ENCODE measurements around the gene KIAA1217. TPM values are rescaled to one million over a fixed set of nuclear protein-coding genes. Genes with fewer than 3 reads are reported as not detected.

KIAA1217 gene
- total and polyA plus RNA-seq, 7 experiments from 2014 or later = 0.03 to 2.1 (median 0.15) TPM; not detected in 4

- H3K4me3 ChIP-seq (ENCODE audit: low read length) = no peak overlapping the region
Measured at GRCh38 chr10:24575481-24576002, 366.6 kb downstream of the KIAA1217 start.

GRCh38 chr10:24579448-24579847 is 370.5 kb downstream of the KIAA1217 start:
- ATAC-seq = no peak
- Histone ChIP-seq H3K9me3 (ENCODE audit: control insufficient read depth in 2 of 3, low read length in 3 of 3) (no peaks in the 10 kb centered on the region), H3K4me3 (ENCODE audit: low read length) (no peak overlapping the region), H3K27ac (ENCODE audit: low read depth, low read length) (no peak overlapping the region), H3K4me1 (ENCODE audit: control insufficient read depth in 2 of 2, insufficient read depth in 2 of 2, low read length in 2 of 2) (no peaks in the 10 kb centered on the region), H3K27me3 (ENCODE audit: control insufficient read depth in 2 of 2, insufficient read depth in 2 of 2, low read length in 2 of 2) (no peaks in the 10 kb centered on the region), H3K36me3 (ENCODE audit: control insufficient read depth in 2 of 3, insufficient read depth in 3 of 3, low read length in 3 of 3) (no peaks in the 10 kb centered on the region)
- POLR2A ChIA-PET = interaction anchor here (0.7 kb wide), 1 partner anchor 44 kb away, joined by 5 read pairs; no protein-coding TSS in a partner anchor
- H3K9me3 Mint-ChIP-seq = peaks cover 0 to 2% (median 0%) of the 10 kb centered on the region in 11 donors
- no peak overlapping the region for H3K4me3 Mint-ChIP-seq
- peaks cover 0 to 10% (median 3%) of the 10 kb centered on the region in 7 donors for H3K4me1 Mint-ChIP-seq
- no peak for DNase-seq
- peaks cover 0 to 8% (median 7%) of the 10 kb centered on the region in 5 donors for H3K36me3 Mint-ChIP-seq
- no peak overlapping the region for H3K27ac Mint-ChIP-seq
- peaks cover 3 to 16% (median 5%) of the 10 kb centered on the region in 5 donors for H3K27me3 Mint-ChIP-seq
- intact Hi-C loops (cut with micrococcal nuclease) = no loop called here
- CTCF ChIA-PET = no interaction called here

More at GRCh38 chr10:24575481-24576002, 366.6 kb downstream of the KIAA1217 start:
- H3K36me3 ChIP-seq (ENCODE audit: control insufficient read depth in 2 of 3, insufficient read depth in 3 of 3, low read length in 3 of 3) = no peaks in the 10 kb centered on the region
- Mint-ChIP-seq H3K4me1 (peaks cover 0 to 12% (median 3%) of the 10 kb centered on the region in 7 donors), H3K36me3 (no peaks in the 10 kb centered on the region), H3K9me3 (no peaks in the 10 kb centered on the region), H3K27me3 (peaks cover 5 to 17% (median 15%) of the 10 kb centered on the region in 5 donors), H3K4me3 (no peak overlapping the region), H3K27ac (no peak overlapping the region)
- DNase-seq (no peak), ATAC-seq (no peak)
- H3K27me3 ChIP-seq (ENCODE audit: control insufficient read depth in 2 of 2, insufficient read depth in 2 of 2, low read length in 2 of 2) = no peaks in the 10 kb centered on the region
- ChIA-PET CTCF (no interaction called here), POLR2A (no interaction called here)
- no peaks in the 10 kb centered on the region for H3K4me1 ChIP-seq (ENCODE audit: control insufficient read depth in 2 of 2, insufficient read depth in 2 of 2, low read length in 2 of 2)
- H3K27ac ChIP-seq (ENCODE audit: low read depth, low read length) = no peak overlapping the region
- intact Hi-C loops (cut with micrococcal nuclease) = no loop called here
- H3K9me3 ChIP-seq (ENCODE audit: control insufficient read depth in 2 of 3, low read length in 3 of 3) = no peaks in the 10 kb centered on the region

- ATAC-seq (no peak), DNase-seq (no peak)
- Mint-ChIP-seq H3K27ac (no peak overlapping the region), H3K4me3 (no peak overlapping the region), H3K27me3 (peaks cover 0 to 11% (median 3%) of the 10 kb centered on the region in 5 donors), H3K4me1 (peaks cover 0 to 6% (median 3%) of the 10 kb centered on the region in 7 donors), H3K36me3 (peaks cover 0 to 11% (median 9%) of the 10 kb centered on the region in 5 donors), H3K9me3 (peaks cover 0 to 2% (median 0%) of the 10 kb centered on the region in 11 donors)
- ChIA-PET POLR2A (no interaction called here), CTCF (no interaction called here)
- H3K27ac ChIP-seq (ENCODE audit: low read depth, low read length) = no peak overlapping the region
- no peaks in the 10 kb centered on the region for H3K9me3 ChIP-seq (ENCODE audit: control insufficient read depth in 2 of 3, low read length in 3 of 3)
- no peaks in the 10 kb centered on the region for H3K27me3 ChIP-seq (ENCODE audit: control insufficient read depth in 2 of 2, insufficient read depth in 2 of 2, low read length in 2 of 2)
- no peaks in the 10 kb centered on the region for H3K4me1 ChIP-seq (ENCODE audit: control insufficient read depth in 2 of 2, insufficient read depth in 2 of 2, low read length in 2 of 2)
- no peak overlapping the region for H3K4me3 ChIP-seq (ENCODE audit: low read length)
- intact Hi-C loops (cut with micrococcal nuclease) = no loop called here
- no peaks in the 10 kb centered on the region for H3K36me3 ChIP-seq (ENCODE audit: control insufficient read depth in 2 of 3, insufficient read depth in 3 of 3, low read length in 3 of 3)
Measured at GRCh38 chr10:24579906-24580305, 371.0 kb downstream of the KIAA1217 start.

DNA sequence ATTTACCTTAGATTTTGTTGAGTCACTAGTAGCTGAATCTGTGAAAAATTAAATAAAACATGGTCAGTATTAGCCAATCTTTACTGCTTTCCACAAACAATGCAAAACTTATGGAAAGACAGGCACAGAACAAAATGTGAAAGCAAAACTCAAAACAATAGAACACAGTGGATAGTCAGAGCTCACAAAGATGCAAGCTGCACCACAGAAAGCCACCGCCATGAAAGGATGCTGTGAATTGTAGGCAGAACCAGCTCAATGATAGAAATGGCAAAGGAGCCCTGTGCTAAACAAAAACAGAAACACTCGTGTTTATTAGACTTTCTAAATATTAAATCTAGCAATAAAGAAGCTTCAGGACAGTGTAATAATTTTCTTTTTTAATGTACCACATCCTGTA is 380.3 kb downstream of the KIAA1217 start:
- no peaks in the 10 kb centered on the region for H3K4me1 ChIP-seq (ENCODE audit: control insufficient read depth in 2 of 2, insufficient read depth in 2 of 2, low read length in 2 of 2)
- H3K9me3 Mint-ChIP-seq = peaks cover 0 to under 1% (median 0%) of the 10 kb centered on the region in 11 donors
- no peak for DNase-seq
- ATAC-seq = no peak
- intact Hi-C loops (cut with micrococcal nuclease) = no loop called here
- peaks cover 0 to 5% (median 0%) of the 10 kb centered on the region in 7 donors for H3K4me1 Mint-ChIP-seq
- ChIA-PET CTCF (no interaction called here), POLR2A (no interaction called here)
- no peaks in the 10 kb centered on the region for H3K27me3 ChIP-seq (ENCODE audit: control insufficient read depth in 2 of 2, insufficient read depth in 2 of 2, low read length in 2 of 2)
- no peak overlapping the region for H3K4me3 Mint-ChIP-seq
- no peak overlapping the region for H3K4me3 ChIP-seq (ENCODE audit: low read length)
- H3K36me3 ChIP-seq (ENCODE audit: control insufficient read depth in 2 of 3, insufficient read depth in 3 of 3, low read length in 3 of 3) = peaks cover 0 to 22% (median 0%) of the 10 kb centered on the region in 3 experiments
- H3K27ac Mint-ChIP-seq = no peak overlapping the region
- no peaks in the 10 kb centered on the region for H3K9me3 ChIP-seq (ENCODE audit: control insufficient read depth in 2 of 3, low read length in 3 of 3)
- no peak overlapping the region for H3K27ac ChIP-seq (ENCODE audit: low read depth, low read length)
- H3K36me3 Mint-ChIP-seq = peaks cover 30 to 73% (median 60%) of the 10 kb centered on the region in 5 donors
- H3K27me3 Mint-ChIP-seq = no peaks in the 10 kb centered on the region

DNA sequence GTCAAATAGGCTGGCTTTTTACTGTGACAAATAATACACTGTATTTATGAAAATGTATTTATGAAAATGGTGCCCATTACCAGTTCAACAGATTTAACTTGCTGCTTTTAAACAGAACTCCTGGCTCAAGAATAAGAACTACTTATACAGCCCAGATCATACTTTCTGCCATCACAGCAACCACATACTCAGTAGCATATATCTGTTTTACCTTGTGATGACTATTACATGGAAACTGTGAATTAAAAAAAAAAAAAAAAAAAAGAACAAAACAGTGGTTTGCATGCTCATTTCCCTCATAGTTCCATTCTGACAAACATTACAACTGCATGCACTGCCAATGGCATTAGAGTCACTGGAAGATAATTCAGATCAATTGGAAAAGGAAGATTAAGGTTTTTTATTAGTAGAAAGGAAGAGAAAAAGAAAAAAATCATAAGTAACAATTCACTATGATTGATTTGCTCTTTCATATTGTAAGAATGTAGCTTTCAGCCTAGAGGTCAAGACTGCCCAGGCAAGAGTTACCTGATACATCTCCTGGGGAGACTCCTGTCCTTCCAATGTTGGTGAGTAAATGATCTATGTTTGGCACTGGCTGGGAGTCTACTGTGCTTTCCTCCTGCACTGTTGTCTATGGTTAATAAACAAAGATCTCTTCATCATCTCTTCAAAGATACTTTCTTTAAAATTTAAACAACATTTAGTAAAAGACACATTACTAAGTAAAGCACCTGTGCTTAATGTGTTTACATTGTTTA is 381.9 kb downstream of the KIAA1217 start:
- Mint-ChIP-seq H3K36me3 (peaks cover 23 to 71% (median 52%) of the 10 kb centered on the region in 5 donors), H3K4me1 (peaks cover 0 to 5% (median 0%) of the 10 kb centered on the region in 7 donors), H3K27ac (peak overlapping the region in 1 of 9 donors; percentile 13), H3K4me3 (no peak overlapping the region), H3K27me3 (no peaks in the 10 kb centered on the region), H3K9me3 (no peaks in the 10 kb centered on the region)
- Histone ChIP-seq H3K4me1 (ENCODE audit: control insufficient read depth in 2 of 2, insufficient read depth in 2 of 2, low read length in 2 of 2) (no peaks in the 10 kb centered on the region), H3K9me3 (ENCODE audit: control insufficient read depth in 2 of 3, low read length in 3 of 3) (no peaks in the 10 kb centered on the region), H3K27ac (ENCODE audit: low read depth, low read length) (no peak overlapping the region), H3K4me3 (ENCODE audit: low read length) (no peak overlapping the region), H3K36me3 (ENCODE audit: control insufficient read depth in 2 of 3, insufficient read depth in 3 of 3, low read length in 3 of 3) (peaks cover 0 to 28% (median 0%) of the 10 kb centered on the region in 3 experiments), H3K27me3 (ENCODE audit: control insufficient read depth in 2 of 2, insufficient read depth in 2 of 2, low read length in 2 of 2) (no peaks in the 10 kb centered on the region)
- DNase-seq (no peak), ATAC-seq (no peak)
- ChIA-PET CTCF (no interaction called here), POLR2A (interaction anchor here (0.7 kb wide), 1 partner anchor 30 kb away, joined by 3 read pairs; no protein-coding TSS in a partner anchor)
- intact Hi-C loops (cut with micrococcal nuclease) = no loop called here

DNA sequence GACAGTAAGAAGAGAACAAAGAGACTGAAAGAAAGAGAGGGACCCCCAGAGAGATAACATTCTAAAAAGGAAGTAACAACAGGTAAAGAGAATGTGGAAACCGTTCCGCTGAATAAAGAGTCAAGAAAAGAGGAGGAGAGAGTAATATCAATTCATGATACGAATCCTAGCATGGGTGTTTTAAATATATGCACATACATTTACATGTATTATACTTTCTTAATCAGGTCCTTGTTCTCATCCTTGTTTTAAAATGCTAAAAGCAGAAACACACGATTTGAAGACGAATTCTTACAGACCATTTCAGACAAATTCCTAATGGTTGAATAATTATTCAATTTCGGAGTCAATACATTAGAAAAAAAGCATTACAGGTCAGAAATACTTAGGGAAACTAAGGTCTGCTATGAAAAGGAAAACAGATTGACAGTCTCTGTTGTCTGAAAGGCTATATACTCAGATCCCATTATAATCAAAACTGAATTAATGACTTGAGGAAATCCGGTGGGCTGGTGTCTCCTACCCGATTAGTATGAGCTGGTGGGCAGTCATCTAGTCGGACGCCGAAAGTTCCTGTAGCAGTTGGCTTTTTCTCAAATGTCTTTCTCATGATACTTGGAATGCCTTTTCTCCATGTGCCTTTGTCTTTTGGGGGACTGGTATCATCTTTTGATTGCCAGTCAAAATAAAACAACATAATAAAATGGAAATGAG is 387.4 kb downstream of the KIAA1217 start:
- H3K4me1 ChIP-seq (ENCODE audit: control insufficient read depth in 2 of 2, insufficient read depth in 2 of 2, low read length in 2 of 2) = no peaks in the 10 kb centered on the region
- peaks cover 0 to 35% (median 0%) of the 10 kb centered on the region in 3 experiments for H3K36me3 ChIP-seq (ENCODE audit: control insufficient read depth in 2 of 3, insufficient read depth in 3 of 3, low read length in 3 of 3)
- POLR2A ChIA-PET = no interaction called here
- intact Hi-C loops (cut with micrococcal nuclease) = no loop called here
- no peak overlapping the region for H3K27ac Mint-ChIP-seq
- H3K4me3 ChIP-seq (ENCODE audit: low read length) = no peak overlapping the region
- no peak overlapping the region for H3K27ac ChIP-seq (ENCODE audit: low read depth, low read length)
- H3K27me3 Mint-ChIP-seq = no peaks in the 10 kb centered on the region
- H3K27me3 ChIP-seq (ENCODE audit: control insufficient read depth in 2 of 2, insufficient read depth in 2 of 2, low read length in 2 of 2) = no peaks in the 10 kb centered on the region
- peaks cover 24 to 66% (median 47%) of the 10 kb centered on the region in 5 donors for H3K36me3 Mint-ChIP-seq
- peaks cover 0 to 11% (median 0%) of the 10 kb centered on the region in 7 donors for H3K4me1 Mint-ChIP-seq
- no peak for ATAC-seq
- H3K9me3 Mint-ChIP-seq = no peaks in the 10 kb centered on the region
- no peak overlapping the region for H3K4me3 Mint-ChIP-seq
- no peaks in the 10 kb centered on the region for H3K9me3 ChIP-seq (ENCODE audit: control insufficient read depth in 2 of 3, low read length in 3 of 3)
- CTCF ChIA-PET = no interaction called here
- no peak for DNase-seq
